MM.1S (cell line): ENCODE results near the gene SAMD4A.

Source experiments
- DNase-seq: peaks from one replicate; pipeline ENCODE4 v3.0.0-alpha.2; 2015
- H2AFZ ChIP-seq: fragments of 300-600 bp; sonication (generic); 2 replicates; pipeline ENCODE4 v1.6.0; 2016; ENCODE audit warnings: antibody characterized with exemption, low read length
- H3F3A ChIP-seq: fragments of 300-600 bp; sonication (generic); 2 replicates; pipeline ENCODE4 v1.6.1; 2016; ENCODE audit warnings: mild to moderate bottlenecking, antibody characterized with exemption, low read length, moderate library complexity, mixed read lengths; ENCODE audit not compliant: insufficient read depth
- H3K27ac ChIP-seq: fragments of 300-600 bp; sonication (generic); 2 replicates; pipeline ENCODE4 v1.5.1; 2016; ENCODE audit warnings: mild to moderate bottlenecking, low read length
- H3K27me3 ChIP-seq: fragments of 300-600 bp; sonication (generic); replicated peaks from 2 replicates; pipeline ENCODE4 v1.6.0; 2016; ENCODE audit warnings: low read length; ENCODE audit not compliant: insufficient read depth
- H3K36me3 ChIP-seq: fragments of 300-600 bp; sonication (generic); replicated peaks from 2 replicates; pipeline ENCODE4 v1.6.1; 2016; ENCODE audit warnings: mild to moderate bottlenecking, low read length, mixed read lengths; ENCODE audit not compliant: insufficient read depth
- H3K4me1 ChIP-seq: fragments of 300-600 bp; sonication (generic); 2 replicates; pipeline ENCODE4 v1.6.1; 2016; ENCODE audit warnings: low read length, mixed read lengths
- H3K4me2 ChIP-seq: fragments of 300-600 bp; sonication (generic); 2 replicates; pipeline ENCODE4 v1.6.0; 2016; ENCODE audit warnings: low read depth, low read length
- H3K4me3 ChIP-seq: fragments of 300-600 bp; sonication (generic); 2 replicates; pipeline ENCODE4 v1.5.1; 2016; ENCODE audit warnings: low read length, mixed read lengths
- H3K79me2 ChIP-seq: fragments of 300-600 bp; sonication (generic); 2 replicates; pipeline ENCODE4 v1.6.1; 2016; ENCODE audit warnings: mixed run types, low read length, mixed read lengths
- H3K9ac ChIP-seq: fragments of 300-600 bp; sonication (generic); 2 replicates; pipeline ENCODE4 v1.6.1; 2016; ENCODE audit warnings: low read length, mixed read lengths
- H3K9me2 ChIP-seq: fragments of 300-600 bp; sonication (generic); replicated peaks from 2 replicates; pipeline ENCODE4 v1.6.1; 2016; ENCODE audit warnings: mild to moderate bottlenecking, low read length, mixed read lengths; ENCODE audit not compliant: insufficient read depth
- H3K9me3 ChIP-seq: fragments of 300-600 bp; sonication (generic); replicated peaks from 2 replicates; pipeline ENCODE4 v1.6.1; 2016; ENCODE audit warnings: mild to moderate bottlenecking, low read length, mixed read lengths; ENCODE audit not compliant: insufficient read depth
- H4K20me1 ChIP-seq: fragments of 300-600 bp; sonication (generic); 2 replicates; pipeline ENCODE4 v1.6.1; 2016; ENCODE audit warnings: mild to moderate bottlenecking, low read length, moderate library complexity, mixed read lengths; ENCODE audit not compliant: insufficient read depth
- EZH2 ChIP-seq: fragments of 300-600 bp; sonication (generic); optimal IDR thresholded peaks from 2 replicates; pipeline ENCODE3; 2017; ENCODE audit warnings: low read depth, mild to moderate bottlenecking, antibody characterized with exemption, low read length, mixed read lengths
- EZH2phosphoT487 ChIP-seq: fragments of 300-600 bp; sonication (generic); IDR thresholded peaks from 2 replicates; pipeline ENCODE4 v1.6.1; 2018; ENCODE audit warnings: antibody characterized with exemption, low read length
- TF ChIP-seq, protein P1 (sequence below): fragments of 300-600 bp; sonication (generic); IDR thresholded peaks from 2 replicates; pipeline ENCODE4 v1.5.1; 2016; ENCODE audit warnings: antibody characterized with exemption, low read length, mixed read lengths

Gene SAMD4A

DNA sequence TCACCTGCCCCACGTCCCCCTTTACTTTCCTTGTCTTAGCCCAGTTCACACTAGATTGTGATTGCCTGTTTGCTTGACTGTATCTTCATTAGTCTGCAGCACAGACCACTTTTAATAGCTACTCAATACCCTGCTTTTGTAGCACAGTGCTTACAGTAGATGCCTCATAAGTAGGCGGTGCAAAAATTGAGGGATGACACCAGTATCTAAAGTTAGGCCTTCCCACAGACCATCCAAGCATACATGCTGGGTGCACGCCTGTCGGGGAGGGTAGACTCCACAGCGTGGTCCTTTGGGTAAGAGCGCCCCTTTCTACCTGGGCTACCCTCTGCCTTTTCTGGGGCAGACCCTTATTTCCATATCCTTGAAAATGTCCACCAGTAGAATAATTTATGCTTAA is 194.9 kb downstream of the SAMD4A start:
- H2AFZ ChIP-seq: no peak overlapping the region
- no peaks in the 10 kb centered on the region for H3K79me2 ChIP-seq
- no peak overlapping the region for H3K4me2 ChIP-seq
- no peaks in the 10 kb centered on the region for H3K4me1 ChIP-seq
- H3K9me3 ChIP-seq: no peaks in the 10 kb centered on the region
- no peak overlapping the region for H3K27ac ChIP-seq
- H4K20me1 ChIP-seq: no peaks in the 10 kb centered on the region
- no peak for DNase-seq
- H3K36me3 ChIP-seq: no peaks in the 10 kb centered on the region
- H3K9ac ChIP-seq: no peak overlapping the region
- H3K27me3 ChIP-seq: no peaks in the 10 kb centered on the region
- no peak overlapping the region for H3K4me3 ChIP-seq
- H3F3A ChIP-seq: no peaks in the 10 kb centered on the region
- TF ChIP-seq EZH2 (no peak), EZH2phosphoT487 (no peak)
- TF ChIP-seq, protein P1, sequence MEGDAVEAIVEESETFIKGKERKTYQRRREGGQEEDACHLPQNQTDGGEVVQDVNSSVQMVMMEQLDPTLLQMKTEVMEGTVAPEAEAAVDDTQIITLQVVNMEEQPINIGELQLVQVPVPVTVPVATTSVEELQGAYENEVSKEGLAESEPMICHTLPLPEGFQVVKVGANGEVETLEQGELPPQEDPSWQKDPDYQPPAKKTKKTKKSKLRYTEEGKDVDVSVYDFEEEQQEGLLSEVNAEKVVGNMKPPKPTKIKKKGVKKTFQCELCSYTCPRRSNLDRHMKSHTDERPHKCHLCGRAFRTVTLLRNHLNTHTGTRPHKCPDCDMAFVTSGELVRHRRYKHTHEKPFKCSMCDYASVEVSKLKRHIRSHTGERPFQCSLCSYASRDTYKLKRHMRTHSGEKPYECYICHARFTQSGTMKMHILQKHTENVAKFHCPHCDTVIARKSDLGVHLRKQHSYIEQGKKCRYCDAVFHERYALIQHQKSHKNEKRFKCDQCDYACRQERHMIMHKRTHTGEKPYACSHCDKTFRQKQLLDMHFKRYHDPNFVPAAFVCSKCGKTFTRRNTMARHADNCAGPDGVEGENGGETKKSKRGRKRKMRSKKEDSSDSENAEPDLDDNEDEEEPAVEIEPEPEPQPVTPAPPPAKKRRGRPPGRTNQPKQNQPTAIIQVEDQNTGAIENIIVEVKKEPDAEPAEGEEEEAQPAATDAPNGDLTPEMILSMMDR: no peak
- H3K9me2 ChIP-seq: no peaks in the 10 kb centered on the region

- H3F3A ChIP-seq: no peaks in the 10 kb centered on the region
- no peak overlapping the region for H2AFZ ChIP-seq
Observed at GRCh38 chr14:54762296-54762695, 195.4 kb downstream of the SAMD4A start.

GRCh38 chr14:54763761-54764160 is 196.8 kb downstream of the SAMD4A start:
- no peak for TF ChIP-seq EZH2
- TF ChIP-seq, protein P1: no peak
- no peak for TF ChIP-seq EZH2phosphoT487
- H3K9ac ChIP-seq: no peak overlapping the region
- H3F3A ChIP-seq: no peaks in the 10 kb centered on the region
- no peaks in the 10 kb centered on the region for H3K4me1 ChIP-seq
- H3K4me3 ChIP-seq: no peak overlapping the region
- H3K36me3 ChIP-seq: no peaks in the 10 kb centered on the region
- no peaks in the 10 kb centered on the region for H3K79me2 ChIP-seq
- H2AFZ ChIP-seq: no peak overlapping the region
- H3K9me2 ChIP-seq: no peaks in the 10 kb centered on the region
- no peak overlapping the region for H3K4me2 ChIP-seq
- H3K27ac ChIP-seq: no peak overlapping the region
- H3K27me3 ChIP-seq: no peaks in the 10 kb centered on the region
- DNase-seq: no peak
- no peaks in the 10 kb centered on the region for H4K20me1 ChIP-seq
- H3K9me3 ChIP-seq: no peaks in the 10 kb centered on the region

More at GRCh38 chr14:54762296-54762695, 195.4 kb downstream of the SAMD4A start:
- no peaks in the 10 kb centered on the region for H3K36me3 ChIP-seq
- H4K20me1 ChIP-seq: no peaks in the 10 kb centered on the region
- H3K9me3 ChIP-seq: no peaks in the 10 kb centered on the region
- no peaks in the 10 kb centered on the region for H3K4me1 ChIP-seq
- no peak overlapping the region for H3K4me2 ChIP-seq
- H3K9me2 ChIP-seq: no peaks in the 10 kb centered on the region
- no peak overlapping the region for H3K27ac ChIP-seq
- no peaks in the 10 kb centered on the region for H3K27me3 ChIP-seq
- no peaks in the 10 kb centered on the region for H3K79me2 ChIP-seq
- no peak for DNase-seq
- H3K9ac ChIP-seq: no peak overlapping the region
- TF ChIP-seq, protein P1: no peak
- TF ChIP-seq EZH2phosphoT487: no peak
- no peak for TF ChIP-seq EZH2
- no peak overlapping the region for H3K4me3 ChIP-seq
